IPS-NIHi7 (cell line): ENCODE measurements around the gene IGSF9B.

ENCODE experiments used
- DNase-seq: peaks from one replicate; pipeline ENCODE4 v3.0.0; 2012; ENCODE audit warnings: mixed read lengths; ENCODE audit errors: extremely low spot score

Gene IGSF9B

GRCh38 chr11:133919330-133920108 is 37.2 kb downstream of the IGSF9B start:
- DNase-seq, result no peak

GRCh38 chr11:133918608-133919260 is 38.0 kb downstream of the IGSF9B start:
- DNase-seq, result peak; percentile 48

- DNase-seq, result peak; percentile 68
Observed at GRCh38 chr11:133917921-133918607, 38.7 kb downstream of the IGSF9B start.

GRCh38 chr11:133916784-133917440 is 39.9 kb downstream of the IGSF9B start:
- no peak for DNase-seq

GRCh38 chr11:133913761-133914160 is 43.0 kb downstream of the IGSF9B start:
- no peak for DNase-seq

GRCh38 chr11:133911171-133911570 is 45.6 kb downstream of the IGSF9B start:
- no peak for DNase-seq

- DNase-seq, result no peak
Observed at GRCh38 chr11:133910101-133910500, 46.7 kb downstream of the IGSF9B start.

- DNase-seq, result no peak
Observed at GRCh38 chr11:133908827-133909226, 47.9 kb downstream of the IGSF9B start.

GRCh38 chr11:133907841-133908241 is 48.9 kb downstream of the IGSF9B start:
- no peak for DNase-seq

- DNase-seq, result no peak
Observed at GRCh38 chr11:133907216-133907615, 49.6 kb downstream of the IGSF9B start.

GRCh38 chr11:133906746-133907145 is 50.0 kb downstream of the IGSF9B start:
- DNase-seq, result no peak

- no peak for DNase-seq
Observed at GRCh38 chr11:133906241-133906640, 50.5 kb downstream of the IGSF9B start.

GRCh38 chr11:133905677-133906156 is 51.1 kb downstream of the IGSF9B start:
- DNase-seq, result no peak

GRCh38 chr11:133904818-133905515 is 51.8 kb downstream of the IGSF9B start:
- DNase-seq, result no peak

GRCh38 chr11:133903875-133904817 is 52.6 kb downstream of the IGSF9B start:
- no peak for DNase-seq

- DNase-seq, result no peak
Observed at GRCh38 chr11:133903056-133903455, 53.7 kb downstream of the IGSF9B start.

- DNase-seq, result no peak
Observed at GRCh38 chr11:133902506-133902905, 54.3 kb downstream of the IGSF9B start.

- DNase-seq, result no peak
Observed at GRCh38 chr11:133901999-133902398, 54.8 kb downstream of the IGSF9B start.

GRCh38 chr11:133901316-133901715 is 55.5 kb downstream of the IGSF9B start:
- no peak for DNase-seq
